ENCODE data around the gene ZNF664. TPM values are rescaled to one million over a fixed set of nuclear protein-coding genes. Genes with fewer than 3 reads are reported as not detected.

The ZNF664 gene
- total and polyA plus RNA-seq, 3 donors from 2014 or later, result 55.9 to 69.6 (median 63.4) TPM

DNA sequence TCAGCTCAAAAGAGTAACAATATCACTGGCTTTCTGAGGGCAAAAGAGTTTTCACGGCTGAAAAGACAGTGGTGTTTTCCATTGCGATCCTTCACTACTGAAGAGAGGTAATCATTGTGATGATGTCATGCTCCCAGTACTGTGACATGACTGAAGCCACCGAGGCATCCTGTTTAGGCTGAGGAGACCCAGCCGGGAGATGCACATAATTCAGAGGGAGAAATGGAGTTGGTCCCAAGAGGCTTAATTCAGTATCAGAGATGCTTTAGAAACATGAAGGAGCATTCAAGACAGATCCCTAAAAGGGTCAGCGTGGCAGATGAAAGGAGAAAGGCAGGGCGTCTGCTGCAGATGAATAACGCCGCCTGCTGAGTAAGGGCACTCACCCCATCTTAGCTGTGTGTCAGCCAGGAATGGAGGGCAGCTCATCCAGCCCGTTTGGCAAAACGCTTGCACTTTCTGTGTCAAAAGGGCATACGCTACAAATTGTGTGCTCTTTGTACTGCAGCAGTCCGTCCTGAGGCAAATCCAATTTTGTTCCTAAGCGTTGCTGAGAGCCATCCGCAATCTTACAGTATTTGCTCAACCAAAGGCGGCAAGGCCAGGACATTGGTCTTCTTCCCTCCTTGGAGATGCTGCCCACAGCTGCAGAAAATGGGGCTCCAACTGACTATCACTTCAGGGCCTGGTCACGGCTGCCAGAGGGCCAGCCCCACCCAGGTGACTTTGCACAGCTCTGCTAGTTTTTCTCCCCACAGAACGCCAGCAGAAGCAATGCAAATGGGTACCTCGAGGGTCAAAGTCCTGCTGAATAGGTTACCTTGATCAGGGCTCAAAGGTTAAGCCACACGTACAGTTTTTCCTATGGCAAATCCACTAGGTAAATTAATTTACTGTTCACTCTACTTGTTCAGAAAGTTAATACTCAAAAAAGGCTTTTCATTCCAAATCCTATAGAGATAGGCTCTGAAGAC lies 23.9 kb upstream of the ZNF664 start:
- TF ChIP-seq, protein P1, sequence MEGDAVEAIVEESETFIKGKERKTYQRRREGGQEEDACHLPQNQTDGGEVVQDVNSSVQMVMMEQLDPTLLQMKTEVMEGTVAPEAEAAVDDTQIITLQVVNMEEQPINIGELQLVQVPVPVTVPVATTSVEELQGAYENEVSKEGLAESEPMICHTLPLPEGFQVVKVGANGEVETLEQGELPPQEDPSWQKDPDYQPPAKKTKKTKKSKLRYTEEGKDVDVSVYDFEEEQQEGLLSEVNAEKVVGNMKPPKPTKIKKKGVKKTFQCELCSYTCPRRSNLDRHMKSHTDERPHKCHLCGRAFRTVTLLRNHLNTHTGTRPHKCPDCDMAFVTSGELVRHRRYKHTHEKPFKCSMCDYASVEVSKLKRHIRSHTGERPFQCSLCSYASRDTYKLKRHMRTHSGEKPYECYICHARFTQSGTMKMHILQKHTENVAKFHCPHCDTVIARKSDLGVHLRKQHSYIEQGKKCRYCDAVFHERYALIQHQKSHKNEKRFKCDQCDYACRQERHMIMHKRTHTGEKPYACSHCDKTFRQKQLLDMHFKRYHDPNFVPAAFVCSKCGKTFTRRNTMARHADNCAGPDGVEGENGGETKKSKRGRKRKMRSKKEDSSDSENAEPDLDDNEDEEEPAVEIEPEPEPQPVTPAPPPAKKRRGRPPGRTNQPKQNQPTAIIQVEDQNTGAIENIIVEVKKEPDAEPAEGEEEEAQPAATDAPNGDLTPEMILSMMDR (IDR thresholded peaks at IDR 0.05), result no peak
- TF ChIP-seq POLR2A (IDR thresholded peaks at IDR 0.05), result no peak
- intact Hi-C loops (cut with DNase I; ENCODE audit: low total_unique reads), result no loop called here
- H3K4me3 ChIP-seq, result no peak overlapping the region
- H3K36me3 ChIP-seq (ENCODE audit: low read depth, missing control alignments), result no peaks in the 10 kb centered on the region
- no peaks in the 10 kb centered on the region for H3K27me3 ChIP-seq
- H3K27ac ChIP-seq, result no peak overlapping the region
- DNase-seq, result no peak
- peaks cover 9% of the 10 kb centered on the region for H3K4me1 ChIP-seq
- 89 to 93% methylated on average over 19 of the region's 19 CpGs for WGBS, 2 donors
- H3K9me3 ChIP-seq, result no peaks in the 10 kb centered on the region

DNA sequence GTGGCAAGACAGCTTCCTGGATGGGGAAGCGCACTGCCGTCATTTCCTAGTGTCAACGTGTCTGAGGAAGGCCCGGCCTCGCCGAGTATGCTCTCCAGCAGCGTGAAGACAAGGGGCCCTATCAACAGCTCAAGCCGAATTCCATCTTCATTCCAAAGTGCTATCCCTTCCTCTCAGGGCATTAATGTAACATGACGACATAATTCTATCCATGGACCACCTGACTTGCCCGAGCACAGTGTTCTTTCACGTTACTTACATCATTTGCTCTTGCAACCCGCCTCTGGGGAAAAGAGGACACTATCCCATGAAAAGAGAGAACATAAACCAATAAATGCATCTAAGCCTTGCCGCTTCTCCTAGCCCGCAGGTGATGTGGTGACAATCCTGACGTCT lies 23.2 kb upstream of the ZNF664 start:
- TF ChIP-seq, protein P1 (IDR thresholded peaks at IDR 0.05), result no peak
- TF ChIP-seq POLR2A (IDR thresholded peaks at IDR 0.05), result no peak
- no peaks in the 10 kb centered on the region for H3K36me3 ChIP-seq (ENCODE audit: low read depth, missing control alignments)
- no peaks in the 10 kb centered on the region for H3K27me3 ChIP-seq
- no peak overlapping the region for H3K4me3 ChIP-seq
- no peak for DNase-seq
- intact Hi-C loops (cut with DNase I; ENCODE audit: low total_unique reads), result no loop called here
- H3K4me1 ChIP-seq, result peaks cover 9% of the 10 kb centered on the region
- H3K9me3 ChIP-seq, result no peaks in the 10 kb centered on the region
- H3K27ac ChIP-seq, result no peak overlapping the region
- WGBS, 2 donors, result 88 to 89% methylated on average over 15 of the region's 15 CpGs

DNA sequence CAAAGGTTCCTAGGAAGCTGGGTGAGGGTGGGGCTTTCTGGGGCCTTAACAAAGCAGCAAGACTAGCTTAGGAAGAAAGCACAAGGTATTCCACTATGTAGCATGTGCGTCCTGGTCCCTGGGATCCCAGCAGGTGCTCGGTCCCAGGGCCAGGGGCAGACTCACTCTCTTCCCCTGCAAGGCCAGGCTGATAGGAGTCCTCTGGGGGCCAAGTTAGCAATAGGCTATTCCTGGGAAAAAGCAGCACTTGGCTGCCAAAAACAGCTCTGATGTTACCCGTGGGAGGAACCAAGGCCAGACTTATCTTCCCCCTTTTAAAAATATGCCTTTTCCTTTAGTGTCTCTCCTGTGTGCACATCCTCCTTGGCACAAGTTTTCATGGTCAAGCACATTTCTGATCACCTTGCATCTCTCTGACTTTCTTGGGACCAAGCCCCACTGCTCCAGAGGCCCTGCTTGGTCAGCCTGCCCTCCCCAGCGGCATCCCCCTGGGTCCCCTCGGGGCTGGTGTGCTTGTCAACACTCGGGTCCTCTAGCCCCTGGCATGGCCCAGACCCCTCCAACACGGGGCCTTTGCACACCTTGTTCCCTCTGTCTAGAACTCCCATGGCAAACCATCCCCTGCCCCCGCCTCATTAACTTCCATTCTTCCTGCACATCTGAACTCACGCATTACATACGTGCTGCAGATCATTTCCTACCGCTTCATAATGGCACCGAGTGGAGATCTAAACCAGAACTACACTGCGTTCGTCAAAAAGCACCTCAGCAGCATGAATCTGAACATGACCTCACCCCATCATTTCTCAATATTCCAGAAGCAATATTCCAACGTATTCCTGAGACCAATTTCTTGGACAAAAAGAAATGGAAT lies 22.3 kb upstream of the ZNF664 start:
- Histone ChIP-seq H3K4me3 (no peak overlapping the region), H3K36me3 (ENCODE audit: low read depth, missing control alignments) (no peaks in the 10 kb centered on the region), H3K27ac (no peak overlapping the region), H3K27me3 (no peaks in the 10 kb centered on the region), H3K4me1 (peaks cover 9% of the 10 kb centered on the region), H3K9me3 (no peaks in the 10 kb centered on the region)
- TF ChIP-seq, protein P1 (IDR thresholded peaks at IDR 0.05), result no peak
- no peak for TF ChIP-seq POLR2A (IDR thresholded peaks at IDR 0.05)
- intact Hi-C loops (cut with DNase I; ENCODE audit: low total_unique reads), result no loop called here
- 64 to 77% methylated on average over 13 to 15 of the region's 15 CpGs for WGBS, 2 donors
- DNase-seq, result no peak

DNA sequence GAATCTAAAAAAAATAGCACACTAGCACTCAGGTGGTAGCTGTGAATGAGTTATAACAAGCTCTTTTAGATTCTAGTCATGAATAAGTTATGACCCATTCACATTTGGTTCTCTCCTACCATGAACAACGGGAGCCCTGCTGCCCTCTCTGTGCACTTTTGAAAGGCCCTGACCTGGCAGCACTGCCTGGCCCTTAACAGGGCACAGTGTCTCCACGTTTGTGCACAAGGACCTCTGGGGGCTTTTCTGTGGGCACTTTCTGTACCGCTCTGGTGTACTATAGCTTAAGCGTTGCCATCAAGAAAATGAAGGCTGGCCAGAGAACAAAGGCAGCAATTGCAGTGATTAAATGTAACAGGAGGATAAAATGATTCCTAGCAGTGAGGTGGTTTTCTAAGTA lies 21.5 kb upstream of the ZNF664 start:
- intact Hi-C loops (cut with DNase I; ENCODE audit: low total_unique reads), result no loop called here
- TF ChIP-seq POLR2A (IDR thresholded peaks at IDR 0.05), result no peak
- TF ChIP-seq, protein P1 (IDR thresholded peaks at IDR 0.05), result no peak
- Histone ChIP-seq H3K9me3 (no peaks in the 10 kb centered on the region), H3K4me1 (peaks cover 9% of the 10 kb centered on the region), H3K27me3 (no peaks in the 10 kb centered on the region), H3K27ac (no peak overlapping the region), H3K36me3 (ENCODE audit: low read depth, missing control alignments) (no peaks in the 10 kb centered on the region), H3K4me3 (no peak overlapping the region)
- no peak for DNase-seq
- 54 to 57% methylated on average over 4 of the region's 4 CpGs for WGBS, 2 donors
